GM20431 (cell line): ENCODE measurements around the gene NCR3LG1.

ENCODE experiments used
- in situ Hi-C: fragments of 300-500 bp; cut with MseI, MboI; formaldehyde crosslinking; loops from one replicate; pipeline ENCODE4 v1.15.0; 2020; ENCODE audit warnings: low sequenced_read_pairs; ENCODE audit not compliant: unreplicated experiment

NCR3LG1 gene

GRCh38 chr11:17351510-17352176 is at the start of gene NCR3LG1:
Gene NCR3LG1 (plus strand): TSS chr11:17351800. CDS start chr11:17351970, 170 bp downstream.
- in situ Hi-C loops, result loop anchor here (25.0 kb wide), 1 partner anchor 114 kb away; no protein-coding TSS in a partner anchor

GRCh38 chr11:17313349-17314231 is 38.0 kb upstream of the NCR3LG1 start:
- in situ Hi-C loops, result no loop called here

GRCh38 chr11:17314232-17314547 is 37.4 kb upstream of the NCR3LG1 start:
- in situ Hi-C loops, result no loop called here

GRCh38 chr11:17314904-17315426 is 36.6 kb upstream of the NCR3LG1 start:
- in situ Hi-C loops, result no loop called here

GRCh38 chr11:17328871-17329494 is 22.6 kb upstream of the NCR3LG1 start:
- in situ Hi-C loops, result no loop called here

- in situ Hi-C loops, result no loop called here
These were observed 19.9 kb upstream of the NCR3LG1 start for GRCh38 chr11:17331669-17332068.

GRCh38 chr11:17333799-17334586 is 17.6 kb upstream of the NCR3LG1 start:
- in situ Hi-C loops, result no loop called here

GRCh38 chr11:17343257-17343656 is 8.3 kb upstream of the NCR3LG1 start:
- in situ Hi-C loops, result no loop called here

GRCh38 chr11:17343907-17344306 is 7.7 kb upstream of the NCR3LG1 start:
- in situ Hi-C loops, result no loop called here

GRCh38 chr11:17347676-17348075 is 3.9 kb upstream of the NCR3LG1 start:
- in situ Hi-C loops, result no loop called here

- in situ Hi-C loops, result loop anchor here (25.0 kb wide), 1 partner anchor 113 kb away; no protein-coding TSS in a partner anchor
These were observed 987 bp upstream of the NCR3LG1 start for GRCh38 chr11:17350455-17351171.

GRCh38 chr11:17351172-17351509 is 459 bp upstream of the NCR3LG1 start:
- in situ Hi-C loops, result loop anchor here (25.0 kb wide), 1 partner anchor 114 kb away; no protein-coding TSS in a partner anchor

- in situ Hi-C loops, result loop anchor here (25.0 kb wide), 1 partner anchor 116 kb away; no protein-coding TSS in a partner anchor
These were observed 1.6 kb downstream of the NCR3LG1 start for GRCh38 chr11:17352950-17353820.

GRCh38 chr11:17353821-17354600 is 2.4 kb downstream of the NCR3LG1 start:
- in situ Hi-C loops, result loop anchor here (25.0 kb wide), 1 partner anchor 117 kb away; no protein-coding TSS in a partner anchor

GRCh38 chr11:17354601-17354991 is 3.0 kb downstream of the NCR3LG1 start:
- in situ Hi-C loops, result loop anchor here (25.0 kb wide), 1 partner anchor 117 kb away; no protein-coding TSS in a partner anchor

GRCh38 chr11:17366495-17366894 is 14.9 kb downstream of the NCR3LG1 start:
- in situ Hi-C loops, result loop anchor here (25.0 kb wide), 1 partner anchor 129 kb away; no protein-coding TSS in a partner anchor

GRCh38 chr11:17368551-17368950 is 17.0 kb downstream of the NCR3LG1 start:
- in situ Hi-C loops, result loop anchor here (25.0 kb wide), 1 partner anchor 131 kb away; no protein-coding TSS in a partner anchor
